HG02571 (cell line): ENCODE measurements around the gene WWC1.
"Not testable (repeated sequence)": the region's sequence is repeated elsewhere in the genome, so short reads cannot be mapped to it uniquely, and the experiment has no call there.

Experiments used
- ATAC-seq: cut with Tn5 transposase; IDR thresholded peaks from one replicate; pipeline ENCODE4 v1.9.1; 2021; ENCODE audit warnings: mild to moderate bottlenecking, moderate library complexity; ENCODE audit not compliant: unreplicated experiment

Gene WWC1

GRCh38 chr5:168286386-168286785, 5.1 kb upstream of the WWC1 start:
- ATAC-seq, result no peak

GRCh38 chr5:168286863-168287262, 4.6 kb upstream of the WWC1 start:
- not testable (repeated sequence) for ATAC-seq

GRCh38 chr5:168287362-168287761, 4.1 kb upstream of the WWC1 start:
- ATAC-seq, result no peak

GRCh38 chr5:168288349-168289245, 2.8 kb upstream of the WWC1 start:
- no peak for ATAC-seq

GRCh38 chr5:168290902-168291341, 523 bp upstream of the WWC1 start:
- ATAC-seq, result no peak

- ATAC-seq, result peak; percentile 20
These were observed 730 bp downstream of the WWC1 start for GRCh38 chr5:168291964-168292785.

- ATAC-seq, result no peak
These were observed 1.6 kb downstream of the WWC1 start for GRCh38 chr5:168292786-168293696.

GRCh38 chr5:168295574-168296201, 4.2 kb downstream of the WWC1 start:
- no peak for ATAC-seq

- ATAC-seq, result no peak
These were observed 5.2 kb downstream of the WWC1 start for GRCh38 chr5:168296682-168297081.

GRCh38 chr5:168298949-168299348, 7.5 kb downstream of the WWC1 start:
- no peak for ATAC-seq

- ATAC-seq, result no peak
These were observed 7.9 kb downstream of the WWC1 start for GRCh38 chr5:168299372-168299771.

GRCh38 chr5:168300326-168301182, 9.1 kb downstream of the WWC1 start:
- ATAC-seq, result no peak

- ATAC-seq, result no peak
These were observed 10.3 kb downstream of the WWC1 start for GRCh38 chr5:168301593-168302390.

- ATAC-seq, result no peak
These were observed 11.3 kb downstream of the WWC1 start for GRCh38 chr5:168302785-168303184.

GRCh38 chr5:168303393-168304025, 12.1 kb downstream of the WWC1 start:
- no peak for ATAC-seq

GRCh38 chr5:168304349-168304748, 12.9 kb downstream of the WWC1 start:
- ATAC-seq, result no peak

- no peak for ATAC-seq
These were observed 13.8 kb downstream of the WWC1 start for GRCh38 chr5:168305281-168305680.

- no peak for ATAC-seq
These were observed 15.6 kb downstream of the WWC1 start for GRCh38 chr5:168307022-168307421.
